GM20000 (cell line): ENCODE measurements around the gene FBXO4.

Source experiments
- DNase-seq: peaks from one replicate; pipeline ENCODE4 v3.0.0; 2012; ENCODE audit warnings: low spot score
- TF ChIP-seq, protein P1 (sequence below): IDR thresholded peaks from 2 replicates; pipeline ENCODE4 v1.5.1; 2012; ENCODE audit warnings: mild to moderate bottlenecking, control low read depth; ENCODE audit errors: extremely low read depth, missing control alignments

FBXO4 gene

DNA sequence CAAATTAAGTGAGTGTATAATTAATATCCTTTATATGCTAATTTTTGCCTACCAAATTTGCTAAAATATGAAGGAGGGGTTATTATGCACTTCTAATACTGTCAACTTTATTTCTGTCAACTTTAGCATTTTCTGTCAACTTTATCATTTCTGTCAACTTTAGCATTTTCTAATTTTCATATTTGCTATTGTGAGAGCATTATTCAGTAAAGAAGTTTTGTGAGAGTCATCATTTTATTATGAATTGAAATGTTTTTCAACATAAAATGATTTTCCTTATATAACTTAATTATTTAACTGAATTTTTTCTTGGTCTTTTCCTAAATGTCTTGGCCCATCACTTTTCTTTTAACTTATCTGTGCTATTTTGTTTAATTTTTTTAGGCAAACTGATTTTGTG lies 58.2 kb downstream of the FBXO4 start:
- TF ChIP-seq, protein P1, sequence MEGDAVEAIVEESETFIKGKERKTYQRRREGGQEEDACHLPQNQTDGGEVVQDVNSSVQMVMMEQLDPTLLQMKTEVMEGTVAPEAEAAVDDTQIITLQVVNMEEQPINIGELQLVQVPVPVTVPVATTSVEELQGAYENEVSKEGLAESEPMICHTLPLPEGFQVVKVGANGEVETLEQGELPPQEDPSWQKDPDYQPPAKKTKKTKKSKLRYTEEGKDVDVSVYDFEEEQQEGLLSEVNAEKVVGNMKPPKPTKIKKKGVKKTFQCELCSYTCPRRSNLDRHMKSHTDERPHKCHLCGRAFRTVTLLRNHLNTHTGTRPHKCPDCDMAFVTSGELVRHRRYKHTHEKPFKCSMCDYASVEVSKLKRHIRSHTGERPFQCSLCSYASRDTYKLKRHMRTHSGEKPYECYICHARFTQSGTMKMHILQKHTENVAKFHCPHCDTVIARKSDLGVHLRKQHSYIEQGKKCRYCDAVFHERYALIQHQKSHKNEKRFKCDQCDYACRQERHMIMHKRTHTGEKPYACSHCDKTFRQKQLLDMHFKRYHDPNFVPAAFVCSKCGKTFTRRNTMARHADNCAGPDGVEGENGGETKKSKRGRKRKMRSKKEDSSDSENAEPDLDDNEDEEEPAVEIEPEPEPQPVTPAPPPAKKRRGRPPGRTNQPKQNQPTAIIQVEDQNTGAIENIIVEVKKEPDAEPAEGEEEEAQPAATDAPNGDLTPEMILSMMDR, result no peak

DNA sequence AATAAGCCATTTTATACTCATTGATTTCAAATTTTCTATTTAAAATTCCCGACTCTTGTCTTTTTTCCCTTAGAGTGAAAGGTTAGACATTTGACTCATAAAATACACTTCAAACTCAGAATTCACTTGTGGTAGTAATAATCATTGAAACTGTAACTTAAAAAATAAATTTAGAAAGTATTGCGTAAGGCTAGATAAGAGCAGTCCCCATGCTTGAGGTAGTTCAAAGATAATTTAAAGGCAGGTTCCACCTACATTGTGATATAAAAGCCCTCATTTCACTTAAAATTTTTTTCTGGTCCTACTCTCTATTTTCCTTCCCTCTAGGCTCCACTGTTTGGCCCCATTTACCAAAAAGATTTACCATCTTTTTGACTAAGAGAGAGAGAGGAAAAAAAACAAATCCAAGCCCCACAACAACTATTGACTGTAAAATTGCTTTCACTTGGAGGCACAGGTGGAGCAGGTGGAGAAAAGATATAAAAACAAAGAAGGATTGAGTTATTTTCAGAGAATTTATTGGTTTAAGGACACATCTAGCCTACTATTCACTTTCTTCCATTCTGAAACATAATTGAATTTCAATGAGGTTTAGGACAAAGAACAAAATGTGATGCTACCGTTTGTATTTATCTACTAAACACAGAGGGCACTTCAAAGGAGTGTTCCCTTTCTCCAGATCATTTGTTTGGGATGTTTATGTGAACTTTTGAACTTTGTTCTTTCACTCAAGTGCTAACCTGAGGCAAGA lies 61.0 kb downstream of the FBXO4 start:
- TF ChIP-seq, protein P1, result no peak
- DNase-seq, result no peak

More for the DNA sequence above, 58.2 kb downstream of the FBXO4 start:
- DNase-seq, result no peak
